HFF-Myc (cell line): Measurements from ENCODE around the gene FYCO1.
A peak's percentile ranks its signal among the peaks of the same experiment; 100 is the strongest.
"Not testable (repeated sequence)": the region's sequence is repeated elsewhere in the genome, so short reads cannot be mapped to it uniquely, and the experiment has no call there.

ENCODE experiments used
- DNase-seq: peaks from one replicate; pipeline ENCODE4 v3.0.0-alpha.2; 2011; ENCODE audit warnings: low read depth; ENCODE audit errors: extremely low read depth
- H3K4me3 ChIP-seq: replicated peaks from 2 replicates; pipeline ENCODE4 v1.5.1; 2011; ENCODE audit warnings: low read depth, mild to moderate bottlenecking, control low read depth, low read length
- CTCF ChIP-seq: IDR thresholded peaks from 2 replicates; pipeline ENCODE4 v1.5.1; 2012; ENCODE audit warnings: mild to moderate bottlenecking, low read depth, low read length, control low read depth; ENCODE audit errors: missing control alignments

Gene FYCO1

GRCh38 chr3:45995236-45996192 is at the start of gene FYCO1:
FYCO1 (minus strand) TSS chr3:45995824; CDS start chr3:45984910, 10,914 bp downstream.
- no peak for TF ChIP-seq CTCF
- H3K4me3 ChIP-seq = peak within 1 kb of the TSS; percentile 93
- peak; percentile 53 for DNase-seq

GRCh38 chr3:46038916-46039315 is 43.3 kb upstream of the FYCO1 start:
- no peak for TF ChIP-seq CTCF
- no peak for DNase-seq
- H3K4me3 ChIP-seq = no peak overlapping the region

DNA sequence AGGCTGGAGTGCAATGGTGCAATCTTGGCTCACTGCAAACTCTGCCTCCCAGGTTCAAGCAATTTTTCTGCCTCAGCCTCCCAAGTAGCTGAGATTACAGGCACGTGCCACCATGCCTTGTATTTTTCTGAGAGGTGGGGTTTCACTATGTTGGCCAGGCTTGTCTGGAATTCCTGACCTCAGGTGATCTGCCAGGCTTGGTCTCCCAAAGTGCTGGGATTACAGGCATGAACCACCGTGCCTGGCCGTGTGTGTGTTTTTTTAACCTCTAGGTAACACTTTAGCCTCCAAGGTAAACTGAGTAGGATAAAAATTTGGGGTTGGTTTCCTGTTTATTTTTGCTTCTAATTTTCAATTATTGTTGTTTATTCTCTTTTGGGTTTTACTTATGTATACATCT is 42.4 kb upstream of the FYCO1 start:
- DNase-seq, H3K4me3 ChIP-seq: not testable (repeated sequence)

DNA sequence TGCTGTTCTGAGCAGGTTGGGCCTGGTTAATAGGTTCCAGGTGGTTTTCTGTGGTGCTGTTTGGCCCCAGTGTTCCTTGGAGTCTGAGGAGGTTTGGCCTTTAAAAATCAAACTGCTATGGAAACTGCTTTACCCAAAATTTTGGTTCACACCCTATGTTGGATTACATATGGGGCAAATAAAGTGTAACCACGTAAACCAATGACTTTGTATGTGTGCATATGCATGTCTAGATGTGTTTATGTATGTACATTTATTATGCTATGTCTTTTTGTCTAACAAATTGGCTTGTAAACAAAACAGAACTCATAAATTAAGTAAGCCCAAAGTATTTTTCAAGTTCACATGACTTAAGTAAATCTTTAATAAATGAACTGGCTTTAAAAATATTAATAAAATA is 40.6 kb upstream of the FYCO1 start:
- no peak overlapping the region for H3K4me3 ChIP-seq
- DNase-seq = no peak
- no peak for TF ChIP-seq CTCF

DNA sequence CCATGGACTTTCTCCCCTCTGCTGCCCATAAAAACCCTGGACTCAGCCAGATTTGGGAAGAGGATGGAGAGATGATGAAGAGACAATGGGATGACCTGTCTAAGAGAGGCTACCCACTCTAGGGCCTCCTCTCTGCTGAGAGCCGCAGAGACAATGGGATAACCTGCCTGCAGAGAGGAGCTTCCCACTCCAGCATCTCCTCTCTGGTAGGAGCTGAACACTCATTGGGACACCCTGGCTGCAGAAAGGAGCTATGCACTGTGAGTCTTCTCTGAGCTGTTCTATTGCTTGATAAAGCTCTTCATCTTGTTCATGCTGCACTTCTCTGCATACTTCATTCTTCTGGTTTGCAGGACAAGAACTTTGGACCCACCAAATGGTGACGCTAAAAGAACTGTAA is 36.1 kb upstream of the FYCO1 start:
- no peak for TF ChIP-seq CTCF
- no peak for DNase-seq
- H3K4me3 ChIP-seq = no peak overlapping the region

GRCh38 chr3:46031269-46031668 is 35.6 kb upstream of the FYCO1 start:
- no peak overlapping the region for H3K4me3 ChIP-seq
- TF ChIP-seq CTCF = no peak
- DNase-seq = no peak

- no peak overlapping the region for H3K4me3 ChIP-seq
- TF ChIP-seq CTCF = no peak
- no peak for DNase-seq
Measured at GRCh38 chr3:46030626-46031025, 35.0 kb upstream of the FYCO1 start.
